IMR-90 (cell line): ENCODE data around the gene LINC00237. TPM values are rescaled to one million over a fixed set of nuclear protein-coding genes. Genes with fewer than 3 reads are reported as not detected.

Experiments
- ATAC-seq: fragments of 200-7000 bp; cut with Tn5 transposase; 2 replicates; pipeline ENCODE4 v1.9.1; 2020; ENCODE audit warnings: low read depth, mild to moderate bottlenecking, moderate library complexity
- BruUV-seq: library from RNA; stranded (reverse); fragments of 400-500 nt; replicated peaks from 2 replicates; lab custom pipeline; 2021; lab: Mats Ljungman, UMichigan
- CTCF ChIA-PET: fragments of 300-600 bp; formaldehyde crosslinking; extraction: SDS; loops from one replicate; lab custom pipeline; 2021; ENCODE audit warnings: antibody characterized with exemption; lab: Yijun Ruan, JAX
- POLR2A ChIA-PET: fragments of 300-600 bp; sonication (Branson Sonifier 250); formaldehyde crosslinking; loops from one replicate; lab custom pipeline; 2022; ENCODE audit warnings: antibody characterized with exemption; ENCODE audit not compliant: unreplicated experiment; lab: Charles Lee
- DNase-seq: peaks from one replicate; pipeline ENCODE4 v3.0.0; 2013
- H2AFZ ChIP-seq: replicated peaks from 2 replicates; pipeline ENCODE3; 2013; ENCODE audit warnings: low read length, mild to moderate bottlenecking; ENCODE audit not compliant: poor library complexity
- H2AK5ac ChIP-seq: 2 replicates; pipeline ENCODE4 v1.6.1; 2013; ENCODE audit warnings: low read depth, low read length, inconsistent platforms
- H2AK9ac ChIP-seq: replicated peaks from 2 replicates; pipeline ENCODE3; 2013; ENCODE audit warnings: mild to moderate bottlenecking, low read depth, low read length, moderate library complexity; ENCODE audit not compliant: poor library complexity
- H2BK120ac ChIP-seq: 2 replicates; pipeline ENCODE4 v1.6.1; 2013; ENCODE audit warnings: low read depth, low read length, inconsistent platforms
- H2BK15ac ChIP-seq: 3 replicates; pipeline ENCODE4 v1.6.1; 2013; ENCODE audit warnings: low read depth, low read length, inconsistent platforms
- H2BK20ac ChIP-seq: 2 replicates; pipeline ENCODE4 v1.6.1; 2013; ENCODE audit warnings: low read depth, mild to moderate bottlenecking, inconsistent platforms, low read length, moderate library complexity
- H2BK5ac ChIP-seq: 2 replicates; pipeline ENCODE4 v1.6.1; 2013; ENCODE audit warnings: mild to moderate bottlenecking, low read depth, low read length, inconsistent platforms; ENCODE audit not compliant: poor library complexity, severe bottlenecking
- H3K14ac ChIP-seq: replicated peaks from 2 replicates; pipeline ENCODE4 v1.6.1; 2013; ENCODE audit warnings: low read depth, low read length, inconsistent platforms
- H3K18ac ChIP-seq: 2 replicates; pipeline ENCODE4 v1.6.1; 2013; ENCODE audit warnings: low read depth, low read length, control low read depth
- H3K23ac ChIP-seq: 2 replicates; pipeline ENCODE4 v1.6.1; 2013; ENCODE audit warnings: low read depth, low read length, inconsistent platforms
- H3K27ac ChIP-seq: 2 replicates; pipeline ENCODE4 v1.5.1; 2013; ENCODE audit warnings: mild to moderate bottlenecking, control low read depth, low read length; ENCODE audit not compliant: insufficient read depth
- H3K27me3 ChIP-seq: 2 replicates; pipeline ENCODE4 v1.6.1; 2013; ENCODE audit warnings: low read length; ENCODE audit not compliant: control insufficient read depth, insufficient read depth
- H3K36me3 ChIP-seq: 2 replicates; pipeline ENCODE4 v1.6.1; 2013; ENCODE audit warnings: low read length, mixed read lengths; ENCODE audit not compliant: control insufficient read depth, insufficient read depth
- H3K4ac ChIP-seq: 2 replicates; pipeline ENCODE4 v1.6.1; 2013; ENCODE audit warnings: low read depth, low read length, inconsistent platforms
- H3K4me1 ChIP-seq: 2 replicates; pipeline ENCODE4 v1.6.1; 2013; ENCODE audit warnings: low read length, mixed read lengths; ENCODE audit not compliant: control insufficient read depth, insufficient read depth
- H3K4me2 ChIP-seq: 2 replicates; pipeline ENCODE4 v1.6.1; 2013; ENCODE audit warnings: low read depth, mild to moderate bottlenecking, control low read depth, low read length, moderate library complexity
- H3K4me3 ChIP-seq: 2 replicates; pipeline ENCODE4 v1.5.1; 2013; ENCODE audit warnings: low read depth, mild to moderate bottlenecking, control low read depth, low read length, moderate library complexity; ENCODE audit not compliant: insufficient read depth
- H3K56ac ChIP-seq: 2 replicates; pipeline ENCODE4 v1.6.1; 2013; ENCODE audit warnings: low read length, inconsistent platforms; ENCODE audit not compliant: insufficient read depth; ENCODE audit errors: extremely low read depth
- H3K79me1 ChIP-seq, 2 experiments: 2 replicates each; pipeline ENCODE4 v1.6.1; 2013; ENCODE audit warnings: low read length in 2 of 2, inconsistent platforms in 1 of 2, low read depth in 1 of 2
- H3K9ac ChIP-seq: 2 replicates; pipeline ENCODE4 v1.6.1; 2013; ENCODE audit warnings: low read depth, low read length, control low read depth
- H3K9me1 ChIP-seq: 2 replicates; pipeline ENCODE4 v1.6.1; 2013; ENCODE audit warnings: low read length, inconsistent platforms; ENCODE audit not compliant: insufficient read depth
- H3K9me3 ChIP-seq: 2 replicates; pipeline ENCODE4 v1.6.1; 2013; ENCODE audit warnings: low read length; ENCODE audit not compliant: control insufficient read depth, insufficient read depth
- H4K20me1 ChIP-seq: 2 replicates; pipeline ENCODE4 v1.6.1; 2013; ENCODE audit warnings: low read length, inconsistent platforms; ENCODE audit not compliant: insufficient read depth
- H4K5ac ChIP-seq: 2 replicates; pipeline ENCODE4 v1.6.1; 2013; ENCODE audit warnings: mild to moderate bottlenecking, low read depth, low read length, control low read depth
- H4K8ac ChIP-seq, 2 experiments: 2 replicates each; pipeline ENCODE4 v1.6.1; 2013; ENCODE audit warnings: low read depth in 2 of 2, low read length in 2 of 2, control low read depth in 1 of 2, inconsistent platforms in 1 of 2
- H4K91ac ChIP-seq: 2 replicates; pipeline ENCODE4 v1.6.1; 2013; ENCODE audit warnings: low read depth, low read length, inconsistent platforms; ENCODE audit not compliant: insufficient read depth
- CHD1 ChIP-seq: IDR thresholded peaks from 2 replicates; pipeline ENCODE4 v1.6.1; 2012; ENCODE audit warnings: low read depth, low read length, improper control_type of control experiment
- FOS ChIP-seq: fragments of 150-350 bp; IDR thresholded peaks from 2 replicates; pipeline ENCODE4 v1.6.1; 2016; ENCODE audit warnings: low read depth, low read length
- MXI1 ChIP-seq: IDR thresholded peaks from 2 replicates; pipeline ENCODE4 v1.6.1; 2012; ENCODE audit warnings: low read depth, mild to moderate bottlenecking, low read length, moderate library complexity, borderline replicate concordance
- NFE2L2 ChIP-seq: fragments of 150-350 bp; IDR thresholded peaks from 2 replicates; pipeline ENCODE4 v1.6.1; 2016; ENCODE audit warnings: low read depth, mild to moderate bottlenecking, low read length
- POLR2A ChIP-seq: IDR thresholded peaks from 2 replicates; pipeline ENCODE4 v1.6.1; 2012; ENCODE audit warnings: mild to moderate bottlenecking, low read depth, low read length
- RAD21 ChIP-seq: IDR thresholded peaks from 2 replicates; pipeline ENCODE4 v1.6.1; 2012; ENCODE audit warnings: low read length, improper control_type of control experiment
- RCOR1 ChIP-seq: IDR thresholded peaks from 2 replicates; pipeline ENCODE4 v1.6.1; 2012; ENCODE audit warnings: mild to moderate bottlenecking, low read length, improper control_type of control experiment; ENCODE audit not compliant: insufficient replicate concordance
- SMC3 ChIP-seq: fragments of 150-350 bp; IDR thresholded peaks from 2 replicates; pipeline ENCODE4 v1.6.1; 2016; ENCODE audit warnings: low read depth, mild to moderate bottlenecking, antibody characterized with exemption, low read length, moderate library complexity
- WGBS, 2 experiments: methylation state at CpG; one replicate each; pipeline versions ENCODE4 v1.1.5 to v1.1.7; 2013; ENCODE audit warnings: missing lambda C conversion rate in 2 of 2; ENCODE audit not compliant: insufficient read length in 1 of 2; ENCODE audit errors: extremely low coverage in 2 of 2; 5-methylcytosine and 5-hydroxymethylcytosine counted together
- dilution Hi-C: fragments of 300-500 bp; cut with HindIII; formaldehyde crosslinking; loops from one replicate; pipeline ENCODE4 v1.14.3; 2018; ENCODE audit warnings: low sequenced_read_pairs; ENCODE audit not compliant: unreplicated experiment
- in situ Hi-C: fragments of 300-500 bp; cut with MboI; formaldehyde crosslinking; loops from 3 replicates; pipeline ENCODE4 v1.14.3; 2019; ENCODE audit warnings: low sequenced_read_pairs, inconsistent platforms, mixed read lengths
- intact Hi-C: fragments of 100-400 bp; cut with micrococcal nuclease; formaldehyde crosslinking; loops from 2 replicates; pipeline ENCODE4 v1.10.0; 2022
- polyA plus RNA-seq, 3 experiments: library from polyadenylated mRNA; depleted of rRNA; stranded (reverse); fragments of >200 nt; gene quantifications; 2 replicates each; pipeline ENCODE4 v1.2.3, GENCODE V29; 2012; ENCODE audit warnings: low replicate concordance in 1 of 3
- total RNA-seq: library from RNA; depleted of rRNA; stranded (reverse); fragments of >200 nt; gene quantifications from 2 replicates; pipeline ENCODE4 v1.2.3, GENCODE V29; 2012
- TF ChIP-seq, protein P1 (sequence below): conservative IDR thresholded peaks from 2 replicates; pipeline ENCODE4 v1.5.1; 2012; ENCODE audit warnings: mild to moderate bottlenecking, low read depth, low read length, improper control_type of control experiment

The LINC00237 gene
- total and polyA plus RNA-seq, 2 of the 4 experiments (the other 2 are of a cell fraction) = not detected

GRCh38 chr20:21139881-21140566 is 33.9 kb upstream of the LINC00237 start:
- no peak overlapping the region for H2BK15ac ChIP-seq
- no peak overlapping the region for H3K4me2 ChIP-seq
- no peaks in the 10 kb centered on the region for H4K20me1 ChIP-seq
- H3K9me1 ChIP-seq = peaks cover 4% of the 10 kb centered on the region; the same call in 1 of the 2 replicates
- no peak overlapping the region for H3K4ac ChIP-seq
- H2AK9ac ChIP-seq = no peak overlapping the region
- no peak overlapping the region for H3K27ac ChIP-seq
- no peaks in the 10 kb centered on the region for H3K9me3 ChIP-seq
- no peak overlapping the region for H4K5ac ChIP-seq
- H4K91ac ChIP-seq = no peak overlapping the region
- no peak overlapping the region for H2BK120ac ChIP-seq
- H3K4me3 ChIP-seq = no peak overlapping the region
- WGBS, 2 experiments = 100% methylated on average over 1 of the region's 3 CpGs; no CpG with 5 or more reads in 1 of the 2 experiments
- H3K14ac ChIP-seq = no peak overlapping the region
- TF ChIP-seq NFE2L2 = no peak
- TF ChIP-seq CHD1 = no peak
- TF ChIP-seq, protein P1, sequence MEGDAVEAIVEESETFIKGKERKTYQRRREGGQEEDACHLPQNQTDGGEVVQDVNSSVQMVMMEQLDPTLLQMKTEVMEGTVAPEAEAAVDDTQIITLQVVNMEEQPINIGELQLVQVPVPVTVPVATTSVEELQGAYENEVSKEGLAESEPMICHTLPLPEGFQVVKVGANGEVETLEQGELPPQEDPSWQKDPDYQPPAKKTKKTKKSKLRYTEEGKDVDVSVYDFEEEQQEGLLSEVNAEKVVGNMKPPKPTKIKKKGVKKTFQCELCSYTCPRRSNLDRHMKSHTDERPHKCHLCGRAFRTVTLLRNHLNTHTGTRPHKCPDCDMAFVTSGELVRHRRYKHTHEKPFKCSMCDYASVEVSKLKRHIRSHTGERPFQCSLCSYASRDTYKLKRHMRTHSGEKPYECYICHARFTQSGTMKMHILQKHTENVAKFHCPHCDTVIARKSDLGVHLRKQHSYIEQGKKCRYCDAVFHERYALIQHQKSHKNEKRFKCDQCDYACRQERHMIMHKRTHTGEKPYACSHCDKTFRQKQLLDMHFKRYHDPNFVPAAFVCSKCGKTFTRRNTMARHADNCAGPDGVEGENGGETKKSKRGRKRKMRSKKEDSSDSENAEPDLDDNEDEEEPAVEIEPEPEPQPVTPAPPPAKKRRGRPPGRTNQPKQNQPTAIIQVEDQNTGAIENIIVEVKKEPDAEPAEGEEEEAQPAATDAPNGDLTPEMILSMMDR = no peak
- TF ChIP-seq RCOR1 = no peak
- TF ChIP-seq FOS = no peak
- no peak for TF ChIP-seq POLR2A
- no peak for TF ChIP-seq RAD21
- no peak for TF ChIP-seq MXI1
- TF ChIP-seq SMC3 = no peak
- H3K4me1 ChIP-seq = no peaks in the 10 kb centered on the region
- CTCF ChIA-PET = interaction anchor here (0.6 to 1.5 kb wide), 3 partner anchors 10 to 376 kb away, joined by 3 to 6 read pairs (median 3); partner anchors contain the start of gene KIZ
- H3K27me3 ChIP-seq = no peaks in the 10 kb centered on the region
- H4K8ac ChIP-seq = no peak overlapping the region
- no peak overlapping the region for H3K56ac ChIP-seq
- dilution Hi-C loops (no loop called here), intact Hi-C loops (no loop called here), in situ Hi-C loops (no loop called here)
- POLR2A ChIA-PET = no interaction called here
- no peak overlapping the region for H2BK20ac ChIP-seq
- no peak for ATAC-seq
- H3K36me3 ChIP-seq = peaks cover 8% of the 10 kb centered on the region
- no peak overlapping the region for H3K18ac ChIP-seq
- H2AFZ ChIP-seq = no peak overlapping the region
- no peak overlapping the region for H2AK5ac ChIP-seq
- no peak for DNase-seq
- no peak overlapping the region for H3K23ac ChIP-seq
- H3K79me1 ChIP-seq = no peaks in the 10 kb centered on the region; a peak in 1 of 4 replicates
- no peak overlapping the region for H3K9ac ChIP-seq
- no TSS peak for BruUV-seq
- H2BK5ac ChIP-seq = no peak overlapping the region
